Uterus (tissue), 4 donors: Measurements from ENCODE around the gene SLC8A1. TPM values are rescaled to one million over a fixed set of nuclear protein-coding genes. Genes with fewer than 3 reads are reported as not detected.

ENCODE experiments used
- DNase-seq, 2 donors: peaks; one replicate each; pipeline ENCODE4 v3.0.0-alpha.2; 2019 to 2020
- H3K27ac ChIP-seq, 2 donors: fragments of 200-600 bp; sonication (generic); 1 replicate in 1 of 2; 2 replicates in 1 of 2; pipeline ENCODE4 v1.5.1; 2016 to 2018
- H3K27me3 ChIP-seq, 2 donors: fragments of 200-600 bp; sonication (generic); one replicate each; pipeline ENCODE4 v1.5.1; 2018 to 2019; ENCODE audit warnings: control low read depth in 1 of 2
- H3K36me3 ChIP-seq, 2 donors: fragments of 200-600 bp; sonication (generic); one replicate each; pipeline ENCODE4 v1.5.1; 2019; ENCODE audit warnings: control low read depth in 1 of 2
- H3K4me1 ChIP-seq, 2 donors: fragments of 200-600 bp; sonication (generic); one replicate each; pipeline ENCODE4 v1.5.1; 2018 to 2019; ENCODE audit warnings: control low read depth in 1 of 2
- H3K4me3 ChIP-seq, 2 donors: fragments of 200-600 bp; sonication (generic); 1 replicate in 1 of 2; 2 replicates in 1 of 2; pipeline ENCODE4 v1.5.1; 2018 to 2019; ENCODE audit warnings: mild to moderate bottlenecking in 1 of 2
- H3K9me3 ChIP-seq, 2 donors: fragments of 200-600 bp; sonication (generic); one replicate each; pipeline ENCODE4 v1.5.1; 2019; ENCODE audit warnings: control low read depth in 1 of 2
- POLR2A ChIP-seq, 2 donors: fragments of 450-650 bp; IDR thresholded peaks; one replicate each; pipeline ENCODE4 v1.6.1; 2016; ENCODE audit warnings: antibody characterized with exemption in 2 of 2, mild to moderate bottlenecking in 1 of 2, moderate library complexity in 1 of 2
- intact Hi-C: fragments of 100-400 bp; cut with DNase I; formaldehyde crosslinking; loops from one replicate; pipeline ENCODE4 v1.15.1; 2023; ENCODE audit warnings: low total_unique reads
- total RNA-seq, 4 donors: library from RNA; depleted of rRNA in 3 of 4; stranded (reverse); fragments of >200 nt in 3 of 4; gene quantifications; one replicate each; pipeline versions ENCODE4 v1.1.0 to v1.2.4, GENCODE V29; 2014 to 2023
- TF ChIP-seq, protein P1 (sequence below), 4 experiments: fragments of 200-600 bp in 2 of 4; fragments of 450-650 bp in 2 of 4; sonication (generic) in 2 of 4; IDR thresholded peaks; one replicate each; pipeline ENCODE4 v1.5.1; 2016 to 2019; ENCODE audit warnings: antibody characterized with exemption in 4 of 4, mild to moderate bottlenecking in 2 of 4, moderate library complexity in 1 of 4
- donor health status: DM: yes; HTN: yes; CAD: no.

The SLC8A1 gene
- total RNA-seq, 4 donors from 2014 or later, result 61.2 to 257 (median 140) TPM

GRCh38 chr2:40316620-40317019, 135.3 kb downstream of the SLC8A1 start:
- intact Hi-C loops, result no loop called here
- Histone ChIP-seq H3K36me3 (no peaks in the 10 kb centered on the region), H3K9me3 (peaks cover 0 to 3% of the 10 kb centered on the region in 2 donors), H3K27ac (peak overlapping the region; percentile 37 to 53), H3K4me1 (peaks cover 0 to 4% of the 10 kb centered on the region in 2 donors), H3K4me3 (no peak overlapping the region), H3K27me3 (no peaks in the 10 kb centered on the region)
- DNase-seq, result no peak
- TF ChIP-seq, protein P1, sequence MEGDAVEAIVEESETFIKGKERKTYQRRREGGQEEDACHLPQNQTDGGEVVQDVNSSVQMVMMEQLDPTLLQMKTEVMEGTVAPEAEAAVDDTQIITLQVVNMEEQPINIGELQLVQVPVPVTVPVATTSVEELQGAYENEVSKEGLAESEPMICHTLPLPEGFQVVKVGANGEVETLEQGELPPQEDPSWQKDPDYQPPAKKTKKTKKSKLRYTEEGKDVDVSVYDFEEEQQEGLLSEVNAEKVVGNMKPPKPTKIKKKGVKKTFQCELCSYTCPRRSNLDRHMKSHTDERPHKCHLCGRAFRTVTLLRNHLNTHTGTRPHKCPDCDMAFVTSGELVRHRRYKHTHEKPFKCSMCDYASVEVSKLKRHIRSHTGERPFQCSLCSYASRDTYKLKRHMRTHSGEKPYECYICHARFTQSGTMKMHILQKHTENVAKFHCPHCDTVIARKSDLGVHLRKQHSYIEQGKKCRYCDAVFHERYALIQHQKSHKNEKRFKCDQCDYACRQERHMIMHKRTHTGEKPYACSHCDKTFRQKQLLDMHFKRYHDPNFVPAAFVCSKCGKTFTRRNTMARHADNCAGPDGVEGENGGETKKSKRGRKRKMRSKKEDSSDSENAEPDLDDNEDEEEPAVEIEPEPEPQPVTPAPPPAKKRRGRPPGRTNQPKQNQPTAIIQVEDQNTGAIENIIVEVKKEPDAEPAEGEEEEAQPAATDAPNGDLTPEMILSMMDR (IDR thresholded peaks at IDR 0.05), result no peak
- no peak for TF ChIP-seq POLR2A (IDR thresholded peaks at IDR 0.05)

DNA sequence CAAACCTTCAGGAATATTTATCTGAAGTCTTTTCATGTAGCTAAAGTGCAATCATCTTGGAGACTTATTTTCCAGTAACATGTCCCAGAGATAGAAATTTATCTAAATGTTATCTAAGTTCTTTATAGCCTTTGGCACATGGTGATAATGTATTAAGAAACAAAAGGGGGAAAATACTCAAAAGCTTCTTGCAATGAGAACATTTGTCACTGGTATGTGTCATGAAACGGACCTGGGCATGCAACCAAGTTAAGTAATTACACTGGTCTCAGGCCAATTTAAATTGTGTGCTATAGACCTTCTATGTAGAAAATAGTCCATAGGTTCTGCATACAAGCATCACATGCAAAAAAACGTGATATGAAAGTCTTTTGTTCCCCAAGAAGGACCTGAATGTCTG, 136.2 kb downstream of the SLC8A1 start:
- H3K27ac ChIP-seq, result peak overlapping the region; percentile 37 to 53
- H3K4me1 ChIP-seq, result peaks cover 0 to 4% of the 10 kb centered on the region in 2 donors
- intact Hi-C loops, result no loop called here
- TF ChIP-seq, protein P1 (IDR thresholded peaks at IDR 0.05), result no peak
- TF ChIP-seq POLR2A (IDR thresholded peaks at IDR 0.05), result no peak
- peaks cover 0 to 3% of the 10 kb centered on the region in 2 donors for H3K9me3 ChIP-seq
- H3K27me3 ChIP-seq, result no peaks in the 10 kb centered on the region
- H3K4me3 ChIP-seq, result no peak overlapping the region
- no peaks in the 10 kb centered on the region for H3K36me3 ChIP-seq
- DNase-seq, result peak in 1 of 2 donors; percentile 24

DNA sequence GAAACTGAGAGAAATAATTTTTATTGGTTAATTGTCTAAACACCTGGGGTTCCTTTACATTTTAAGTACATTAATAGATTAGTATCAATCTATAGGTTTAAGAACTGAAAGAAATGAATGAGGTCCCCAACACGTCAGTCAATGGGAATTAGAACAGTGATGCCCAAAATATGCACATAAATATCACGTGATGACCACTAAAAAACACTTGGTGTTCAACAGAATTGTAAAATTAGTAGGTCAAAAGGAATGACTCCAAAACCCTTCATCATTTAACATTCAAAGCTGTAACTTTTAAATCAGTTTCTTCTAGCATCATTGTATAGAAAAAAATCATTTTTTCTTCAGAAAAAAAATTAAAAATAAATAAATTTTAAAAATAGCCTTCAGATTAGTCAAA, 140.9 kb downstream of the SLC8A1 start:
- no peak for DNase-seq
- H3K27me3 ChIP-seq, result no peaks in the 10 kb centered on the region
- peaks cover 0 to 3% of the 10 kb centered on the region in 2 donors for H3K9me3 ChIP-seq
- H3K36me3 ChIP-seq, result no peaks in the 10 kb centered on the region
- H3K4me3 ChIP-seq, result no peak overlapping the region
- no peaks in the 10 kb centered on the region for H3K4me1 ChIP-seq
- intact Hi-C loops, result no loop called here
- H3K27ac ChIP-seq, result no peak overlapping the region
- no peak for TF ChIP-seq POLR2A (IDR thresholded peaks at IDR 0.05)
- TF ChIP-seq, protein P1 (IDR thresholded peaks at IDR 0.05), result no peak

DNA sequence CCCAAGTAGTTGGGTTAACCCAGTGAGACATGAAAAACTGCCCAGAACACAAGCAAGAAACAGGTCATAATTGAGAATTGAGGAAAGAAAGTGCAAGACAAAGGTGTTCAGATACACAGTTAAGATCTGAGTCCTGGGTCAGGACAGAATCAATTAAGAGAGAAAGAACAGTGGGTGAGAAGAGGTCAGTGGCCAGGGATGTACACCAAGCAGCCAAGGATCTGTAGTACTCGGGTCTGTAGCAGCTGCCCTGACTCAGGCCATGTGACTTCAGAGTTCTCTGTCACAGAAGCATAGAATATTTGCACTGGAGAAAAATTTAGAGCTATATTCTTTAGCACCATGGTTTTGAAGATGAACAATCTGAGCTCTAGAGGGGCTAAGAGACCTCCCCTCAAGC, 141.6 kb downstream of the SLC8A1 start:
- no peak overlapping the region for H3K4me3 ChIP-seq
- H3K4me1 ChIP-seq, result no peaks in the 10 kb centered on the region
- DNase-seq, result no peak
- intact Hi-C loops, result no loop called here
- peaks cover 0 to 3% of the 10 kb centered on the region in 2 donors for H3K9me3 ChIP-seq
- no peak for TF ChIP-seq POLR2A (IDR thresholded peaks at IDR 0.05)
- TF ChIP-seq, protein P1 (IDR thresholded peaks at IDR 0.05), result no peak
- no peaks in the 10 kb centered on the region for H3K36me3 ChIP-seq
- no peaks in the 10 kb centered on the region for H3K27me3 ChIP-seq
- H3K27ac ChIP-seq, result no peak overlapping the region

- Histone ChIP-seq H3K4me3 (no peak overlapping the region), H3K36me3 (no peaks in the 10 kb centered on the region), H3K27ac (no peak overlapping the region), H3K9me3 (no peaks in the 10 kb centered on the region), H3K27me3 (no peaks in the 10 kb centered on the region), H3K4me1 (no peaks in the 10 kb centered on the region)
- no peak for DNase-seq
- intact Hi-C loops, result no loop called here
- TF ChIP-seq POLR2A (IDR thresholded peaks at IDR 0.05), result no peak
- TF ChIP-seq, protein P1 (IDR thresholded peaks at IDR 0.05), result no peak
Measured at GRCh38 chr2:40304340-40304739, 147.6 kb downstream of the SLC8A1 start.
